Gastrocnemius medialis (tissue), 4 donors: Measurements from ENCODE around the gene ASXL1.

Source experiments
- CTCF ChIP-seq, 5 experiments: fragments of 450-650 bp in 3 of 5; fragments of 200-600 bp in 2 of 5; sonication (generic) in 2 of 5; IDR thresholded peaks in 4 of 5; conservative IDR thresholded peaks in 1 of 5; 1 replicate in 4 of 5; 2 replicates in 1 of 5; pipeline ENCODE4 v1.5.1; 2016 to 2019; ENCODE audit warnings: antibody characterized with exemption in 5 of 5, mild to moderate bottlenecking in 3 of 5, moderate library complexity in 3 of 5
- POLR2A ChIP-seq, 2 donors: fragments of 450-650 bp; IDR thresholded peaks; one replicate each; pipeline ENCODE4 v1.6.1; 2017; ENCODE audit warnings: antibody characterized with exemption in 2 of 2, mild to moderate bottlenecking in 2 of 2, moderate library complexity in 2 of 2

DNA sequence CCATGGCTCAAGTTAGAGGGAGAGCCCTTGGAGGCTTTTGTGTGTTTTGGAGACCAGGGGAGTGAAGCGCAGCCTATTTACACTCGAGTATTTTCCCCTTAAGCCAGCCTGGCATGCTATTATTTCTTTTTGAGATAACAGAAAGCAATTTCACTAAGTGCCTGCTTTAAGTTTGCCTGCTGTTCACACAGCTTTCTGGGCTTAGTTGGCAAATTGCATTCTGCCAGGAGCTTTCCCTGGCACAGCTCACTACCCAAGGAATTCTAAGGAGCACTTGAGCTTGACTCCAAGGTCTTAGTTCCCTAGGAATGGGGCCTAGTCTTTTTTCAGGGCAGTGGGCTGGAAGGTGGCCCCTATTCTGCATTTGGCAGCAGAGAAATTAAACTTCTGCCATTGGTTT lies 19.0 kb upstream of the ASXL1 start:
- TF ChIP-seq CTCF (IDR thresholded peaks at IDR 0.05 in 4 of 5, conservative IDR thresholded peaks at IDR 0.05 in 1 of 5) (no peak), POLR2A (IDR thresholded peaks at IDR 0.05) (no peak)
